Neuronal stem cell (in vitro differentiated cells): ENCODE results near the gene DNM1.
A peak's percentile ranks its signal among the peaks of the same experiment; 100 is the strongest.

ENCODE experiments used
- DNase-seq: peaks from one replicate; pipeline ENCODE4 v3.0.0-alpha.2; 2013; ENCODE audit warnings: low spot score
- H2AFZ ChIP-seq: one replicate; pipeline ENCODE4 v1.6.1; 2013; ENCODE audit warnings: mild to moderate bottlenecking, low read length, inconsistent platforms
- H2AK5ac ChIP-seq: 2 replicates; pipeline ENCODE4 v1.6.1; 2013; ENCODE audit warnings: low read depth, mild to moderate bottlenecking, inconsistent platforms, low read length, moderate library complexity, mixed read lengths
- H2BK120ac ChIP-seq: 2 replicates; pipeline ENCODE4 v1.6.1; 2013; ENCODE audit warnings: low read depth, mild to moderate bottlenecking, inconsistent platforms, low read length, moderate library complexity, mixed read lengths
- H2BK12ac ChIP-seq: one replicate; pipeline ENCODE4 v1.6.1; 2013; ENCODE audit warnings: low read length, inconsistent platforms
- H2BK15ac ChIP-seq: 2 replicates; pipeline ENCODE4 v1.6.1; 2013; ENCODE audit warnings: mild to moderate bottlenecking, low read length, inconsistent platforms, mixed read lengths
- H2BK5ac ChIP-seq: one replicate; pipeline ENCODE4 v1.6.1; 2013; ENCODE audit warnings: inconsistent platforms, mild to moderate bottlenecking, low read length, moderate library complexity
- H3K14ac ChIP-seq: one replicate; pipeline ENCODE4 v1.6.1; 2013; ENCODE audit warnings: low read length, inconsistent platforms
- H3K18ac ChIP-seq: 2 replicates; pipeline ENCODE4 v1.6.1; 2013; ENCODE audit warnings: low read length, inconsistent platforms
- H3K23ac ChIP-seq: 2 replicates; pipeline ENCODE4 v1.6.1; 2013; ENCODE audit warnings: low read depth, mild to moderate bottlenecking, mixed read lengths, low read length, inconsistent platforms; ENCODE audit not compliant: poor library complexity
- H3K27ac ChIP-seq: replicated peaks from 3 replicates; pipeline ENCODE4 v1.5.1; 2013; ENCODE audit warnings: low read length, inconsistent platforms
- H3K27me3 ChIP-seq, 3 experiments: 2 replicates each; pipeline ENCODE4 v1.6.1; 2013; ENCODE audit warnings: low read length in 3 of 3, mild to moderate bottlenecking in 2 of 3, inconsistent platforms in 1 of 3, low read depth in 1 of 3, mixed read lengths in 1 of 3, moderate library complexity in 1 of 3; ENCODE audit not compliant: control insufficient read depth in 3 of 3, insufficient read depth in 3 of 3
- H3K36me3 ChIP-seq, 2 donors: replicated peaks in 1 of 2; 2 replicates each; pipeline ENCODE4 v1.6.1; 2013; ENCODE audit warnings: low read length in 2 of 2; ENCODE audit not compliant: control insufficient read depth in 2 of 2, insufficient read depth in 2 of 2
- H3K4ac ChIP-seq: 2 replicates; pipeline ENCODE4 v1.6.1; 2013; ENCODE audit warnings: inconsistent platforms, mild to moderate bottlenecking, low read length, moderate library complexity
- H3K4me1 ChIP-seq, 2 donors: 1 replicate in 1 of 2; 2 replicates in 1 of 2; pipeline ENCODE4 v1.6.1; 2013; ENCODE audit warnings: low read length in 2 of 2, low read depth in 1 of 2; ENCODE audit not compliant: control insufficient read depth in 2 of 2, insufficient read depth in 1 of 2
- H3K4me2 ChIP-seq: one replicate; pipeline ENCODE4 v1.6.1; 2013; ENCODE audit warnings: mild to moderate bottlenecking, low read length, inconsistent platforms; ENCODE audit not compliant: insufficient read depth, poor library complexity, severe bottlenecking
- H3K4me3 ChIP-seq, 2 donors: 2 replicates each; pipeline ENCODE4 v1.5.1; 2013; ENCODE audit warnings: low read length in 2 of 2, mild to moderate bottlenecking in 2 of 2, inconsistent platforms in 1 of 2, moderate library complexity in 1 of 2
- H3K79me1 ChIP-seq: one replicate; pipeline ENCODE4 v1.6.1; 2013; ENCODE audit warnings: low read depth, mild to moderate bottlenecking, inconsistent platforms, low read length, moderate library complexity
- H3K9ac ChIP-seq: one replicate; pipeline ENCODE4 v1.6.1; 2013; ENCODE audit warnings: mild to moderate bottlenecking, low read depth, low read length, inconsistent platforms; ENCODE audit not compliant: poor library complexity
- H3K9me3 ChIP-seq, 2 donors: replicated peaks in 1 of 2; 2 replicates each; pipeline versions ENCODE3 to v1.6.1; 2013; ENCODE audit warnings: low read length in 2 of 2, mild to moderate bottlenecking in 2 of 2, inconsistent platforms in 1 of 2, low read depth in 1 of 2, mixed read lengths in 1 of 2, moderate library complexity in 1 of 2; ENCODE audit not compliant: control insufficient read depth in 2 of 2, insufficient read depth in 1 of 2
- H4K8ac ChIP-seq: one replicate; pipeline ENCODE4 v1.6.1; 2013; ENCODE audit warnings: low read depth, mild to moderate bottlenecking, inconsistent platforms, low read length, moderate library complexity
- H4K91ac ChIP-seq: one replicate; pipeline ENCODE4 v1.6.1; 2013; ENCODE audit warnings: low read length, low read depth, mild to moderate bottlenecking, inconsistent platforms; ENCODE audit not compliant: poor library complexity
- whole genome bisulfite sequencing, 2 donors: extraction: QIAGEN DNeasy Blood & Tissue Kit; methylation state at CpG; one replicate each; pipeline ENCODE4 v1.1.7; 2013; ENCODE audit warnings: missing lambda C conversion rate in 2 of 2, mixed read lengths in 1 of 2; ENCODE audit not compliant: insufficient read length in 2 of 2, insufficient replicate concordance in 1 of 2; ENCODE audit errors: extremely low coverage in 2 of 2; 5-methylcytosine and 5-hydroxymethylcytosine counted together

Gene DNM1

DNA sequence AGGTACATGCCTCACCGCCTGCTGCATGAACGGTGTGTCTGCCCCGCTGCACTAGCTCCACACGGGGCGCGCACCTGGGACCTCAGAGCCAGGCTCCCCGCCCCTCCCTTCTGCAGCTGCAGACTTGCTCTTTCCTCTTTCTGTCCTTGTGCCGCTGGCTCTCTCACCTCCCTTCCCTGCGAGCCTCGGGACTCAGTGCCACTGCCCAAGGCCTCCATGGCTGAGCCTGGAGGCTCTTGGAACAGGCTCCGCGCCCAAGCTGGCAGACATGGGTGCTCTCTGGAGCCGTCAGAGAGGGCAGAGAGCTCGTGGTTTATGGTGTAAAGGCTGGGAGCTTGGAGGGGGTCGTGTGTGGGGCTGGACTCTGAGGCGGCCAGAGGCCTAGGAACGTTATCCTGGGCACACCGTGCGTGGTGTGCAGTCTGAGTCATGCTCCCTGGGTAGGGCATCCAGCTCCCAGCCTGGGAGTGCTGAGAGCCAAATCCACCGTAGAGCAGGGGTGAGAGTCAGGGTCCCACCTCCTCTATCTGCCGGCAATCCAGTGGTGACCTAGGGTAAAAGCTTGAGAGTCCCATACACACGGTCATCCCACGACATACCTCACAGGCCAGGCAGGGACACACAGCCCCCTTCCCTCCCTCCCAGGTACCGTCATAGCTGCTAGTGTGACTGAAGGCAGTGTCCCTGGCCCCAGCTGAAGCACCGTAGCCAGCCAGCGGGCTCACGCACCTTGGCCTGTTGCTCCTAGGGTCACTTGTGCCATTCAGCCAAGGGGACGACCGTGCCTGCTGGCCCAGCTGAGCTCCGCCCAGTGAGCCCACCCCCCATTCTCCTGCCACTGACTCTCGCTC lies 50.2 kb downstream of the DNM1 start:
- peaks cover 3% of the 10 kb centered on the region for H3K79me1 ChIP-seq
- WGBS, 2 donors = no CpG with 5 or more reads among the region's 31 CpGs
- no peak overlapping the region for H3K4ac ChIP-seq
- no peak overlapping the region for H2AK5ac ChIP-seq
- peaks cover 0 to 3% (median 0%) of the 10 kb centered on the region in 3 experiments for H3K27me3 ChIP-seq
- no peak overlapping the region for H4K8ac ChIP-seq
- H3K9me3 ChIP-seq = peaks cover 0 to 1% of the 10 kb centered on the region in 2 donors
- H2BK120ac ChIP-seq = peak overlapping the region; percentile 61
- no peak overlapping the region for H3K18ac ChIP-seq
- peak overlapping the region; percentile 58 for H2BK12ac ChIP-seq
- H3K23ac ChIP-seq = peak overlapping the region; percentile 89
- no peak overlapping the region for H4K91ac ChIP-seq
- peak overlapping the region; percentile 4 for H3K9ac ChIP-seq
- H3K36me3 ChIP-seq = peaks cover 32 to 49% of the 10 kb centered on the region in 2 donors
- no peak for DNase-seq
- H3K27ac ChIP-seq = no peak overlapping the region
- no peak overlapping the region for H2BK15ac ChIP-seq
- no peak overlapping the region for H3K4me3 ChIP-seq
- no peak overlapping the region for H2AFZ ChIP-seq
- peaks cover 0 to 13% of the 10 kb centered on the region in 2 donors for H3K4me1 ChIP-seq
- H3K4me2 ChIP-seq = no peak overlapping the region
- peak overlapping the region; percentile 38 for H3K14ac ChIP-seq
- peak overlapping the region; percentile 75 for H2BK5ac ChIP-seq

GRCh38 chr9:128253991-128254346 lies 50.8 kb downstream of the DNM1 start:
- Histone ChIP-seq H3K79me1 (peaks cover 3% of the 10 kb centered on the region), H3K9me3 (no peaks in the 10 kb centered on the region), H3K14ac (no peak overlapping the region), H2BK5ac (no peak overlapping the region), H3K9ac (no peak overlapping the region), H3K23ac (peak overlapping the region; percentile 89), H3K27me3 (peaks cover 0 to 3% (median 0%) of the 10 kb centered on the region in 3 experiments), H2AK5ac (no peak overlapping the region), H3K27ac (no peak overlapping the region), H3K4me2 (no peak overlapping the region), H3K4ac (no peak overlapping the region), H2AFZ (no peak overlapping the region), H3K36me3 (peaks cover 33 to 50% of the 10 kb centered on the region in 2 donors), H4K8ac (no peak overlapping the region), H4K91ac (no peak overlapping the region), H3K4me3 (no peak overlapping the region), H2BK120ac (no peak overlapping the region), H3K4me1 (peaks cover 0 to 13% of the 10 kb centered on the region in 2 donors), H2BK15ac (no peak overlapping the region), H2BK12ac (no peak overlapping the region), H3K18ac (no peak overlapping the region)
- WGBS, 2 donors = no CpG with 5 or more reads among the region's 7 CpGs
- DNase-seq = no peak

GRCh38 chr9:128254362-128254761 lies 51.2 kb downstream of the DNM1 start:
- H3K27me3 ChIP-seq = peaks cover 0 to 3% (median 0%) of the 10 kb centered on the region in 3 experiments
- no peak overlapping the region for H2AFZ ChIP-seq
- no peak overlapping the region for H2BK5ac ChIP-seq
- no peak overlapping the region for H4K8ac ChIP-seq
- H3K23ac ChIP-seq = peak overlapping the region; percentile 75
- H3K9me3 ChIP-seq = no peaks in the 10 kb centered on the region
- H3K36me3 ChIP-seq = peaks cover 37 to 54% of the 10 kb centered on the region in 2 donors
- H2BK12ac ChIP-seq = no peak overlapping the region
- H2AK5ac ChIP-seq = no peak overlapping the region
- H2BK120ac ChIP-seq = no peak overlapping the region
- WGBS, 2 donors = no CpG with 5 or more reads among the region's 20 CpGs
- H3K14ac ChIP-seq = no peak overlapping the region
- peaks cover 0 to 13% of the 10 kb centered on the region in 2 donors for H3K4me1 ChIP-seq
- no peak overlapping the region for H3K4me3 ChIP-seq
- H3K18ac ChIP-seq = no peak overlapping the region
- H2BK15ac ChIP-seq = no peak overlapping the region
- peaks cover 3% of the 10 kb centered on the region for H3K79me1 ChIP-seq
- H4K91ac ChIP-seq = no peak overlapping the region
- H3K27ac ChIP-seq = no peak overlapping the region
- no peak overlapping the region for H3K9ac ChIP-seq
- H3K4me2 ChIP-seq = no peak overlapping the region
- H3K4ac ChIP-seq = no peak overlapping the region
- DNase-seq = no peak

GRCh38 chr9:128254855-128255759 lies 51.9 kb downstream of the DNM1 start:
- no peak overlapping the region for H2BK15ac ChIP-seq
- no peak overlapping the region for H2BK5ac ChIP-seq
- H3K36me3 ChIP-seq = peaks cover 38 to 54% of the 10 kb centered on the region in 2 donors
- DNase-seq = peak; percentile 67
- peaks cover 3% of the 10 kb centered on the region for H3K79me1 ChIP-seq
- H3K9me3 ChIP-seq = no peaks in the 10 kb centered on the region
- no peak overlapping the region for H3K9ac ChIP-seq
- no peak overlapping the region for H3K27ac ChIP-seq
- H3K23ac ChIP-seq = peak overlapping the region; percentile 12
- H3K27me3 ChIP-seq = no peaks in the 10 kb centered on the region
- H2BK120ac ChIP-seq = no peak overlapping the region
- no CpG with 5 or more reads among the region's 18 CpGs for WGBS, 2 donors
- no peak overlapping the region for H2AK5ac ChIP-seq
- H4K8ac ChIP-seq = no peak overlapping the region
- no peak overlapping the region for H3K4me2 ChIP-seq
- H3K14ac ChIP-seq = no peak overlapping the region
- H2AFZ ChIP-seq = no peak overlapping the region
- no peak overlapping the region for H3K18ac ChIP-seq
- H4K91ac ChIP-seq = no peak overlapping the region
- no peak overlapping the region for H2BK12ac ChIP-seq
- no peak overlapping the region for H3K4ac ChIP-seq
- no peak overlapping the region for H3K4me3 ChIP-seq
- H3K4me1 ChIP-seq = peaks cover 0 to 11% of the 10 kb centered on the region in 2 donors
